ENCODE measurements around the gene SWSAP1.

The SWSAP1 gene

GRCh38 chr19:11347546-11348039 is 26.9 kb upstream of the SWSAP1 start:
- no peak for TF ChIP-seq CTCF (IDR thresholded peaks at IDR 0.05)

- TF ChIP-seq CTCF (IDR thresholded peaks at IDR 0.05), result no peak
These were observed 25.3 kb upstream of the SWSAP1 start for GRCh38 chr19:11349171-11349570.

- TF ChIP-seq CTCF (IDR thresholded peaks at IDR 0.05), result no peak
These were observed 19.0 kb upstream of the SWSAP1 start, which contains the start of gene PLPPR2 for GRCh38 chr19:11355160-11356073. PLPPR2 (plus strand) TSS chr19:11355432; CDS start chr19:11357674, 2,242 bp downstream.

GRCh38 chr19:11356074-11356397 is 18.4 kb upstream of the SWSAP1 start:
- no peak for TF ChIP-seq CTCF (IDR thresholded peaks at IDR 0.05)

- TF ChIP-seq CTCF (IDR thresholded peaks at IDR 0.05), result no peak
These were observed 17.6 kb upstream of the SWSAP1 start for GRCh38 chr19:11356676-11357550.

GRCh38 chr19:11359421-11359820 is 15.0 kb upstream of the SWSAP1 start:
- TF ChIP-seq CTCF (IDR thresholded peaks at IDR 0.05), result no peak

- no peak for TF ChIP-seq CTCF (IDR thresholded peaks at IDR 0.05)
These were observed 13.3 kb upstream of the SWSAP1 start for GRCh38 chr19:11361037-11361770.
